HepG2 (cell line): ENCODE data around the gene OR10H2. TPM values are rescaled to one million over a fixed set of nuclear protein-coding genes. Genes with fewer than 3 reads are reported as not detected.
"Not testable (repeated sequence)": the region's sequence is repeated elsewhere in the genome, so short reads cannot be mapped to it uniquely, and the experiment has no call there.

Experiments used
- ATAC-seq: fragments of 200-7000 bp; cut with Tn5 transposase; 3 replicates; pipeline ENCODE4 v1.9.1; 2020; ENCODE audit warnings: mild to moderate bottlenecking, moderate library complexity
- BruUV-seq: library from RNA; stranded (reverse); fragments of 400-500 nt; replicated peaks from 2 replicates; lab custom pipeline; 2021; lab: Mats Ljungman, UMichigan
- CTCF ChIA-PET: fragments of 300-600 bp; formaldehyde crosslinking; extraction: SDS; loops from one replicate; lab custom pipeline; 2021; ENCODE audit warnings: low total read pairs, inconsistent platforms, low intra/inter-chr PET ratio; lab: Yijun Ruan, JAX
- POLR2A ChIA-PET: fragments of 350-600 bp; sonication (Branson Sonifier 250); formaldehyde crosslinking; loops from one replicate; lab custom pipeline; 2020; ENCODE audit warnings: antibody characterized with exemption, inconsistent platforms; lab: Yijun Ruan, JAX
- DNase-seq: peaks from one replicate; pipeline ENCODE4 v3.0.0-alpha.2; 2015; ENCODE audit warnings: low spot score
- FAIRE-seq: peaks from 3 replicates; lab custom pipeline; 2011; peaks lifted over from hg19 to GRCh38; lab: Jason Lieb, UNC
- H2AFZ ChIP-seq: one replicate; pipeline ENCODE4 v1.6.1; 2011; ENCODE audit warnings: low read length, inconsistent platforms
- H3K27ac ChIP-seq: fragments of 300-600 bp; 3 replicates; pipeline ENCODE4 v1.8.0; 2011; ENCODE audit warnings: mixed run types, mild to moderate bottlenecking, mixed read lengths, low read length, inconsistent platforms; ENCODE audit not compliant: insufficient read depth; ENCODE audit errors: extremely low read length
- H3K27me3 ChIP-seq, 2 experiments: fragments of 200-600 bp in 1 of 2; 2 replicates in 1 of 2; 3 replicates in 1 of 2; pipeline versions ENCODE4 v1.6.0 to v1.8.0; 2011; ENCODE audit warnings: low read length in 2 of 2, mild to moderate bottlenecking in 2 of 2, moderate library complexity in 2 of 2, inconsistent platforms in 1 of 2; ENCODE audit not compliant: insufficient read depth in 2 of 2, control insufficient read depth in 1 of 2
- H3K36me3 ChIP-seq, 2 experiments: fragments of 200-600 bp in 1 of 2; replicated peaks in 1 of 2; 2 replicates in 1 of 2; 3 replicates in 1 of 2; pipeline versions ENCODE4 v1.5.1 to v1.8.0; 2011; ENCODE audit warnings: low read length in 2 of 2, inconsistent platforms in 1 of 2; ENCODE audit not compliant: insufficient read depth in 2 of 2, control insufficient read depth in 1 of 2
- H3K4me1 ChIP-seq: 2 replicates; pipeline ENCODE4 v1.5.1; 2012; ENCODE audit warnings: low read length, inconsistent platforms; ENCODE audit not compliant: insufficient read depth
- H3K4me2 ChIP-seq: 2 replicates; pipeline ENCODE4 v1.6.0; 2011; ENCODE audit warnings: low read depth, low read length, inconsistent platforms
- H3K4me3 ChIP-seq, 3 experiments: fragments of 200-600 bp in 1 of 3; sonication (generic), shearing (Covaris generic) in 1 of 3; replicated peaks in 1 of 3; 2 replicates each; pipeline ENCODE4 v1.5.1; 2011 to 2016; ENCODE audit warnings: low read length in 3 of 3, inconsistent platforms in 2 of 3, low read depth in 2 of 3, mild to moderate bottlenecking in 2 of 3, control low read depth in 1 of 3, mixed read lengths in 1 of 3; ENCODE audit not compliant: insufficient read depth in 1 of 3
- H3K79me2 ChIP-seq: one replicate; pipeline ENCODE4 v1.6.1; 2011; ENCODE audit warnings: low read length, inconsistent platforms; ENCODE audit not compliant: insufficient read depth
- H3K9ac ChIP-seq: 2 replicates; pipeline ENCODE4 v1.6.0; 2011; ENCODE audit warnings: mild to moderate bottlenecking, low read depth, low read length, inconsistent platforms; ENCODE audit not compliant: insufficient read depth
- H3K9me3 ChIP-seq: 2 replicates; pipeline ENCODE4 v1.5.1; 2012; ENCODE audit warnings: mild to moderate bottlenecking, low read length
- H4K20me1 ChIP-seq: 2 replicates; pipeline ENCODE4 v1.6.0; 2011; ENCODE audit warnings: inconsistent platforms, mild to moderate bottlenecking, low read length, moderate library complexity; ENCODE audit not compliant: insufficient read depth
- ATM ChIP-seq: fragments of 450-650 bp; IDR thresholded peaks from 2 replicates; pipeline ENCODE4 v1.7.1; 2017; ENCODE audit warnings: mild to moderate bottlenecking, borderline replicate concordance
- MIER3 ChIP-seq: IDR thresholded peaks from 2 replicates; pipeline ENCODE4 v1.6.1; 2016; ENCODE audit warnings: missing compliant biosample characterization, borderline replicate concordance
- SKIL ChIP-seq: sonication (generic); formaldehyde crosslinking; IDR thresholded peaks from 2 replicates; pipeline ENCODE4 v1.8.0; 2022; ENCODE audit warnings: missing genetic modification reagents, mild to moderate bottlenecking, moderate library complexity, borderline replicate concordance
- TFE3 ChIP-seq: IDR thresholded peaks from 2 replicates; pipeline ENCODE4 v1.6.1; 2016
- WGBS: methylation state at CpG from one replicate; pipeline ENCODE4 v1.1.6; 2017; ENCODE audit warnings: low lambda C conversion rate; 5-methylcytosine and 5-hydroxymethylcytosine counted together
- in situ Hi-C: cut with HindIII; loops from 2 replicates; pipeline ENCODE4 v1.10.0; 2017; ENCODE audit warnings: low pct_unique_long_range_greater_than_20kb; ENCODE audit not compliant: extremely low pct_ligation_motif_present
- intact Hi-C: fragments of 100-400 bp; cut with micrococcal nuclease; formaldehyde crosslinking; loops from one replicate; pipeline ENCODE4 v1.10.0; 2022; ENCODE audit not compliant: unreplicated experiment
- polyA plus RNA-seq, 8 experiments: library from polyadenylated mRNA; depleted of rRNA in 3 of 8; stranded (reverse) in 7 of 8; unstranded in 1 of 8; fragments of >200 nt; fragmentation: Illumina TruSeq in 4 of 8; extraction: Trizol in 4 of 8; gene quantifications; 2 replicates each; pipeline versions ENCODE4 v1.2.1 to v1.2.3, GENCODE V29; 2011 to 2016; ENCODE audit warnings: low read depth in 4 of 8, missing spikeins in 1 of 8, mixed read lengths in 1 of 8; ENCODE audit not compliant: insufficient read depth in 1 of 8
- total RNA-seq, 5 experiments: library from RNA; depleted of rRNA; stranded (reverse); fragments of >200 nt; fragmentation: Illumina TruSeq; extraction: Trizol; gene quantifications; 2 replicates each; pipeline ENCODE4 v1.2.3, GENCODE V29; 2016; ENCODE audit warnings: low read depth in 1 of 5

Gene OR10H2
- total and polyA plus RNA-seq, 2 of the 13 experiments (the other 11 are each of a cell fraction or from before 2014, with no cell fraction given), result not detected

GRCh38 chr19:15769586-15769985 lies 41.8 kb downstream of the OR10H2 start (continued):
- TF ChIP-seq SKIL (CRISPR knock-in tag) (no peak), ATM (no peak), MIER3 (CRISPR knock-in tag) (0 out of 2 replicates have a peak, but pooled peaks have one; percentile 25), TFE3 (CRISPR knock-in tag) (0 out of 2 replicates have a peak, but pooled peaks have one; percentile 22)

GRCh38 chr19:15774159-15774558 lies 46.3 kb downstream of the OR10H2 start:
- POLR2A ChIA-PET, H3K36me3 ChIP-seq, H3K9ac ChIP-seq, H3K27ac ChIP-seq, H3K4me1 ChIP-seq, intact Hi-C loops, BruUV-seq, H3K79me2 ChIP-seq, in situ Hi-C loops, CTCF ChIA-PET, DNase-seq, H3K4me2 ChIP-seq, H3K4me3 ChIP-seq, FAIRE-seq, H2AFZ ChIP-seq, H3K27me3 ChIP-seq, H4K20me1 ChIP-seq, ATAC-seq, H3K9me3 ChIP-seq: not testable (repeated sequence)
- WGBS, result 0% methylated on average over 1 of the region's 3 CpGs
